ENCODE data around the gene RCOR1.
A peak's percentile ranks its signal among the peaks of the same experiment; 100 is the strongest.

Gene RCOR1

GRCh38 chr14:102776761-102777710, 184.6 kb downstream of the RCOR1 start, which contains the start of gene TRAF3:
TRAF3 (plus strand) TSS chr14:102777449; CDS start chr14:102870202, 92,753 bp downstream.
- DNase-seq (ENCODE audit: low spot score): peak; percentile 91

- DNase-seq (ENCODE audit: low spot score): peak; percentile 74
Measured at GRCh38 chr14:102777711-102778337, 185.4 kb downstream of the RCOR1 start.

GRCh38 chr14:102778338-102779083, 186.1 kb downstream of the RCOR1 start:
- no peak for DNase-seq (ENCODE audit: low spot score)

GRCh38 chr14:102779084-102779462, 186.6 kb downstream of the RCOR1 start:
- DNase-seq (ENCODE audit: low spot score): no peak

- no peak for DNase-seq (ENCODE audit: low spot score)
Measured at GRCh38 chr14:102779574-102780315, 187.3 kb downstream of the RCOR1 start.
